Stomach (tissue), 9 donors: ENCODE data around the gene ELOB. TPM values are rescaled to one million over a fixed set of nuclear protein-coding genes. Genes with fewer than 3 reads are reported as not detected.

Experiments
- DNase-seq, 2 donors: peaks; one replicate each; pipeline versions ENCODE4 v3.0.0 to v3.0.0-alpha.2; 2013 to 2019
- H3K27ac ChIP-seq, 5 donors: fragments of 200-600 bp in 4 of 5; sonication (generic) in 4 of 5; one replicate each; pipeline ENCODE4 v1.5.1; 2013 to 2019; ENCODE audit warnings: mild to moderate bottlenecking in 1 of 5, moderate library complexity in 1 of 5
- H3K27me3 ChIP-seq, 3 donors: fragments of 200-600 bp; sonication (generic); one replicate each; pipeline ENCODE4 v1.5.1; 2017 to 2019; ENCODE audit warnings: mixed run types in 1 of 3
- H3K36me3 ChIP-seq, 4 donors: fragments of 200-600 bp; sonication (generic); 1 replicate in 3 of 4; 2 replicates in 1 of 4; pipeline ENCODE4 v1.5.1; 2016 to 2019
- H3K4me1 ChIP-seq, 4 donors: fragments of 200-600 bp; sonication (generic); one replicate each; pipeline ENCODE4 v1.5.1; 2016 to 2019
- H3K4me3 ChIP-seq, 4 donors: fragments of 200-600 bp; sonication (generic) in 3 of 4; one replicate each; pipeline ENCODE4 v1.5.1; 2016 to 2019; ENCODE audit warnings: mild to moderate bottlenecking in 1 of 4
- H3K9me3 ChIP-seq, 4 donors: fragments of 200-600 bp; sonication (generic); one replicate each; pipeline ENCODE4 v1.5.1; 2016 to 2019
- EP300 ChIP-seq: sonication (generic); formaldehyde crosslinking; IDR thresholded peaks from one replicate; pipeline ENCODE4 v1.6.1; 2017; ENCODE audit warnings: antibody characterized with exemption
- POLR2A ChIP-seq, 4 donors: fragments of 450-650 bp; IDR thresholded peaks; one replicate each; pipeline ENCODE4 v1.6.1; 2016; ENCODE audit warnings: antibody characterized with exemption in 4 of 4, control low read depth in 2 of 4, mild to moderate bottlenecking in 1 of 4, moderate library complexity in 1 of 4
- POLR2AphosphoS5 ChIP-seq, 3 donors: sonication (generic); formaldehyde crosslinking; IDR thresholded peaks; one replicate each; pipeline ENCODE4 v1.6.1; 2016; ENCODE audit warnings: antibody characterized with exemption in 3 of 3
- WGBS, 5 donors: extraction: QIAGEN DNeasy Blood & Tissue Kit in 3 of 5; methylation state at CpG; one replicate each; pipeline versions ENCODE4 v1.1.5 to v1.1.7; 2013 to 2018; 5-methylcytosine and 5-hydroxymethylcytosine counted together
- intact Hi-C: fragments of 100-400 bp; cut with DNase I; formaldehyde crosslinking; loops from one replicate; pipeline ENCODE4 v1.15.1; 2023; ENCODE audit warnings: low total_unique reads
- polyA plus RNA-seq, 3 donors: library from polyadenylated mRNA; stranded (reverse); fragments of 200-250 nt; gene quantifications; one replicate each; pipeline ENCODE4 v1.2.3, GENCODE V29; 2013
- total RNA-seq, 5 donors: library from RNA; depleted of rRNA; stranded (reverse); fragments of >200 nt; gene quantifications; one replicate each; pipeline versions ENCODE4 v1.1.0 to v1.2.3, GENCODE V29; 2014 to 2016
- TF ChIP-seq, protein P1 (sequence below), 7 experiments: fragments of 450-650 bp in 4 of 7; fragments of 200-600 bp in 3 of 7; sonication (generic) in 3 of 7; IDR thresholded peaks; one replicate each; pipeline ENCODE4 v1.5.1; 2016 to 2019; ENCODE audit warnings: antibody characterized with exemption in 7 of 7, control low read depth in 2 of 7, mild to moderate bottlenecking in 1 of 7
- donor health status: healthy with polysubstance abuse.
- donor health status: Bipolar disorder and iron deficiency.
- donor health status: healthy.

The ELOB gene
- total and polyA plus RNA-seq, 8 donors = 68.1 to 713 (median 231) TPM

DNA sequence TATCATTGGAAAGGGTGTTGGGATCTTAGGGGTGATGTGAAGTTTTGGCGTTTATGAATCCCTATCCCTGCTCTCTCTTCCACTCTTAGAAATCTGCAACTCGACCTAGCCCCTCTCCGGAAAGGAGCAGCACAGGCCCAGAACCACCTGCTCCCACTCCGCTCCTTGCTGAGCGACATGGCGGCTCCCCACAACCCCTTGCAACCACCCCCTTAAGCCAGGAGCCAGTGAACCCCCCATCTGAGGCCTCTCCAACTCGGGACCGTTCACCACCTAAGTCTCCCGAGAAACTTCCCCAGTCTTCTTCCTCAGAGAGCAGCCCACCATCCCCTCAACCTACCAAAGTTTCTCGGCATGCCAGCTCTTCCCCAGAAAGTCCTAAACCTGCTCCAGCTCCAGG, 15.6 kb downstream of the ELOB start:
- WGBS, 5 donors = 93 to 98% (median 96%) methylated on average over 10 of the region's 10 CpGs
- Histone ChIP-seq H3K27me3 (no peaks in the 10 kb centered on the region), H3K27ac (no peak overlapping the region), H3K36me3 (peaks cover 94 to 100% (median 97%) of the 10 kb centered on the region in 4 donors), H3K9me3 (no peaks in the 10 kb centered on the region), H3K4me3 (no peak overlapping the region), H3K4me1 (peaks cover 2 to 33% (median 20%) of the 10 kb centered on the region in 4 donors)
- DNase-seq = no peak
- TF ChIP-seq EP300 (no peak), POLR2AphosphoS5 (IDR thresholded peaks at IDR 0.05) (no peak), POLR2A (IDR thresholded peaks at IDR 0.05) (no peak)
- TF ChIP-seq, protein P1, sequence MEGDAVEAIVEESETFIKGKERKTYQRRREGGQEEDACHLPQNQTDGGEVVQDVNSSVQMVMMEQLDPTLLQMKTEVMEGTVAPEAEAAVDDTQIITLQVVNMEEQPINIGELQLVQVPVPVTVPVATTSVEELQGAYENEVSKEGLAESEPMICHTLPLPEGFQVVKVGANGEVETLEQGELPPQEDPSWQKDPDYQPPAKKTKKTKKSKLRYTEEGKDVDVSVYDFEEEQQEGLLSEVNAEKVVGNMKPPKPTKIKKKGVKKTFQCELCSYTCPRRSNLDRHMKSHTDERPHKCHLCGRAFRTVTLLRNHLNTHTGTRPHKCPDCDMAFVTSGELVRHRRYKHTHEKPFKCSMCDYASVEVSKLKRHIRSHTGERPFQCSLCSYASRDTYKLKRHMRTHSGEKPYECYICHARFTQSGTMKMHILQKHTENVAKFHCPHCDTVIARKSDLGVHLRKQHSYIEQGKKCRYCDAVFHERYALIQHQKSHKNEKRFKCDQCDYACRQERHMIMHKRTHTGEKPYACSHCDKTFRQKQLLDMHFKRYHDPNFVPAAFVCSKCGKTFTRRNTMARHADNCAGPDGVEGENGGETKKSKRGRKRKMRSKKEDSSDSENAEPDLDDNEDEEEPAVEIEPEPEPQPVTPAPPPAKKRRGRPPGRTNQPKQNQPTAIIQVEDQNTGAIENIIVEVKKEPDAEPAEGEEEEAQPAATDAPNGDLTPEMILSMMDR (IDR thresholded peaks at IDR 0.05) = no peak
- intact Hi-C loops = no loop called here

DNA sequence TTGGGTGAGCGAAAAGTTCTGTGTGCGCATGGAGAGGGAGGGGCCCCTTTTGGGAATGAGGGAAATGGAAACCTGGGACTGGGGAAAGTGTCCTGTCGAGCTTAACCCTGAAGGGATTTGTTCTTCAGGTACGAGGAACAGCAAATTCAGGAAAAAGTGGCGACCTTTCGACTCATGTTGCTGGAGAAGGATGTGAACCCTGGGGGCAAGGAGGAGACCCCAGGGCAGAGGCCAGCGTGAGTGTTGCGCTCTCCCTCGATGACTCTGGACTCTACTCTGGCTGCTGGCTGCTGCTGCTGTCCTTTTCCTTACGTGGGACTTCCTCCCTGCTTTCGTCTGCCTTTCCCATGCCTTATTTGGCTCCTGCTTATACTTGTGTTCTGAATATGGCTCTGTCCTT, 19.7 kb downstream of the ELOB start:
- 71 to 76% (median 74%) methylated on average over 11 of the region's 11 CpGs for WGBS, 5 donors
- peaks cover 52 to 64% (median 58%) of the 10 kb centered on the region in 4 donors for H3K36me3 ChIP-seq
- H3K4me1 ChIP-seq = peaks cover 29 to 63% (median 48%) of the 10 kb centered on the region in 4 donors
- H3K9me3 ChIP-seq = no peaks in the 10 kb centered on the region
- intact Hi-C loops = no loop called here
- no peaks in the 10 kb centered on the region for H3K27me3 ChIP-seq
- TF ChIP-seq EP300 = no peak
- TF ChIP-seq, protein P1 (IDR thresholded peaks at IDR 0.05) = no peak
- no peak for TF ChIP-seq POLR2A (IDR thresholded peaks at IDR 0.05)
- no peak for TF ChIP-seq POLR2AphosphoS5 (IDR thresholded peaks at IDR 0.05)
- DNase-seq = no peak
- no peak overlapping the region for H3K4me3 ChIP-seq
- no peak overlapping the region for H3K27ac ChIP-seq

DNA sequence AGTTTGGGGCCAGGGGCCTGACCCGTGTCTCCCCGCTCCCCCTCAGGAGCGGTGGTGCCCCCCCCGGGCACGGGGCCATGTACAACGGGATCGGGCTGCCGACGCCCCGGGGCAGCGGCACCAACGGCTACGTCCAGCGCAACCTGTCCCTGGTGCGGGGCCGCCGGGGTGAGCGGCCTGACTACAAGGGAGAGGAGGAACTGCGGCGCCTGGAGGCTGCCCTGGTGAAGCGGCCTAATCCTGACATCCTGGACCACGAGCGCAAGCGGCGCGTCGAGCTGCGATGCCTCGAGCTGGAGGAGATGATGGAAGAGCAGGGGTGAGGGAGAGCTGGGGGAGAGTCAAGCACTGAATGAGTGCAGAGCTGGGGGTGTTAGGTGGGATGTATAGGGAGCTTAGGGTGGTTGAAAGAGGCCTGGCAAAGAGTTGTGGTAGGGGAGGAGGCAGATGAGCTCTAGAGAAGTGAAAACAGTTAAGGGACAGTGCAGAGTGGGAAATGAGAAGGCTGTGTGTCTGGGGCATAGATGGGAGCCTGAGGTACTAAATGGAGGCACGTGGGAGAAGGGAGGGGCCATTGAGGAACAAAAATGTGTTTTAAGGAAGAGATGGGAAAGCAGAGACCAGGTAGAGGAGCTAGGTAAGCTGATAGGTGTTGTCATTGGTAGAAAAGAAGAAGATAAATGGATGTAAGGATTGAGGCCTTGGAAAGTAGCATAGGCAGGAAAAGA, 20.6 kb downstream of the ELOB start:
- Histone ChIP-seq H3K27ac (no peak overlapping the region), H3K27me3 (no peaks in the 10 kb centered on the region), H3K4me1 (peaks cover 34 to 69% (median 54%) of the 10 kb centered on the region in 4 donors), H3K36me3 (peaks cover 43 to 55% (median 49%) of the 10 kb centered on the region in 4 donors), H3K4me3 (peak overlapping the region in 1 of 4 donors; percentile 96), H3K9me3 (no peaks in the 10 kb centered on the region)
- no peak for TF ChIP-seq POLR2AphosphoS5 (IDR thresholded peaks at IDR 0.05)
- no peak for TF ChIP-seq POLR2A (IDR thresholded peaks at IDR 0.05)
- TF ChIP-seq, protein P1 (IDR thresholded peaks at IDR 0.05) = no peak
- no peak for TF ChIP-seq EP300
- 83 to 88% (median 84%) methylated on average over 18 to 30 of the region's 30 CpGs for WGBS, 5 donors
- intact Hi-C loops = no loop called here
- DNase-seq = no peak

DNA sequence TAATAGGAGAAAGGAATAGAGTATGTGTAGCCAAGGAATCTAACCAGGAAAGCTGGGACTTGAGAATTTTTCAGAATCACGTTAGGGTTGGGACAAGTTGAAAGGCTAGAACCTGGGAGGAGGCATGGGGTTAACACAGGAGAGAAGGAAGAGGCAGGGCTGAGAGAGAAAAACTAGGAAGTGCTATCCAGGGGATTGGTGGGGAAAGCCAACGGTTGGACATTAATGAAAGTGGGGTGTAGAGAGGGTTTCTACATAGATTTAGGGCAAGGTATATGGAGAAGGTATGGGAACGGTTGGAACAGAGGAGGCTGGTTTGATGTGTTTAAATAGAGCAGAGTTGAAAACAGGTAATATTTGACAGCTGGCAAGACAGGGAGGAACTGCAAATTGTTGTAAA, 21.9 kb downstream of the ELOB start:
- peak overlapping the region in 1 of 5 donors; percentile 100 for H3K27ac ChIP-seq
- peaks cover 36 to 77% (median 58%) of the 10 kb centered on the region in 4 donors for H3K4me1 ChIP-seq
- peak overlapping the region; percentile 79 to 96 (median 90) for H3K4me3 ChIP-seq
- intact Hi-C loops = no loop called here
- TF ChIP-seq EP300 (no peak), POLR2AphosphoS5 (IDR thresholded peaks at IDR 0.05) (no peak)
- TF ChIP-seq, protein P1 (IDR thresholded peaks at IDR 0.05) = no peak
- no peak for DNase-seq
- no peaks in the 10 kb centered on the region for H3K9me3 ChIP-seq
- H3K36me3 ChIP-seq = peaks cover 30 to 42% (median 36%) of the 10 kb centered on the region in 4 donors
- no peaks in the 10 kb centered on the region for H3K27me3 ChIP-seq
- 9 to 22% (median 14%) methylated on average over 3 of the region's 3 CpGs for WGBS, 5 donors
